KMS-11 (cell line): ENCODE results near the gene DAB2IP.

Experiments used
- H2AFZ ChIP-seq: fragments of 200-600 bp; sonication (generic); 2 replicates; pipeline ENCODE4 v1.6.1; 2016; ENCODE audit warnings: antibody characterized with exemption, mixed run types, low read depth
- H3K27ac ChIP-seq: fragments of 200-600 bp; sonication (generic); 2 replicates; pipeline ENCODE4 v1.6.1; 2016; ENCODE audit warnings: mild to moderate bottlenecking, mixed run types
- H3K27me3 ChIP-seq: fragments of 200-600 bp; sonication (generic); 2 replicates; pipeline ENCODE4 v1.6.1; 2017; ENCODE audit warnings: mild to moderate bottlenecking, low read depth, mixed run types, moderate library complexity; ENCODE audit not compliant: insufficient read depth
- H3K36me3 ChIP-seq: fragments of 200-600 bp; sonication (generic); 2 replicates; pipeline ENCODE4 v1.6.1; 2017; ENCODE audit warnings: mild to moderate bottlenecking, mixed run types; ENCODE audit not compliant: insufficient read depth
- H3K4me1 ChIP-seq: fragments of 200-600 bp; sonication (generic); 2 replicates; pipeline ENCODE4 v1.6.1; 2016; ENCODE audit warnings: mild to moderate bottlenecking, low read depth, mixed run types; ENCODE audit not compliant: poor library complexity, severe bottlenecking
- H3K4me2 ChIP-seq: fragments of 200-600 bp; sonication (generic); 2 replicates; pipeline ENCODE4 v1.7.0; 2016; ENCODE audit warnings: mild to moderate bottlenecking, mixed run types
- H3K4me3 ChIP-seq: fragments of 200-600 bp; sonication (generic); IDR thresholded peaks from 2 replicates; pipeline ENCODE4 v1.6.1; 2017; ENCODE audit warnings: low read depth, low read length, mixed read lengths; ENCODE audit not compliant: insufficient read depth
- H3K79me2 ChIP-seq: fragments of 200-600 bp; sonication (generic); 2 replicates; pipeline ENCODE4 v1.6.1; 2016; ENCODE audit warnings: low read depth, mixed run types; ENCODE audit not compliant: insufficient read depth
- H3K9ac ChIP-seq: fragments of 200-600 bp; sonication (generic); 2 replicates; pipeline ENCODE4 v1.6.1; 2016; ENCODE audit warnings: mild to moderate bottlenecking, mixed run types
- H4K20me1 ChIP-seq: fragments of 200-600 bp; sonication (generic); 2 replicates; pipeline ENCODE4 v1.6.1; 2016; ENCODE audit warnings: mild to moderate bottlenecking, mixed run types; ENCODE audit not compliant: insufficient read depth
- CTCF ChIP-seq: fragments of 200-600 bp; sonication (generic); conservative IDR thresholded peaks from 2 replicates; pipeline ENCODE4 v1.6.1; 2017; ENCODE audit warnings: low read depth, mild to moderate bottlenecking, antibody characterized with exemption, low read length, moderate library complexity, mixed read lengths

DAB2IP gene

GRCh38 chr9:121767171-121767769 lies 115.8 kb downstream of the DAB2IP start:
- Histone ChIP-seq H2AFZ (no peak overlapping the region), H3K9ac (no peak overlapping the region), H3K36me3 (no peaks in the 10 kb centered on the region), H3K27ac (no peak overlapping the region), H4K20me1 (no peaks in the 10 kb centered on the region), H3K27me3 (no peaks in the 10 kb centered on the region), H3K4me2 (no peak overlapping the region), H3K4me3 (no peak overlapping the region), H3K79me2 (no peaks in the 10 kb centered on the region), H3K4me1 (no peaks in the 10 kb centered on the region)
- no peak for TF ChIP-seq CTCF

- Histone ChIP-seq H3K4me2 (no peak overlapping the region), H3K79me2 (no peaks in the 10 kb centered on the region), H3K27ac (no peak overlapping the region), H3K27me3 (no peaks in the 10 kb centered on the region), H3K4me1 (no peaks in the 10 kb centered on the region), H3K9ac (no peak overlapping the region), H4K20me1 (no peaks in the 10 kb centered on the region), H2AFZ (no peak overlapping the region), H3K36me3 (no peaks in the 10 kb centered on the region), H3K4me3 (no peak overlapping the region)
- no peak for TF ChIP-seq CTCF
Observed at GRCh38 chr9:121768416-121769015, 117.1 kb downstream of the DAB2IP start.

GRCh38 chr9:121769939-121770338 lies 118.5 kb downstream of the DAB2IP start:
- no peak overlapping the region for H3K4me2 ChIP-seq
- no peak overlapping the region for H3K27ac ChIP-seq
- H2AFZ ChIP-seq: no peak overlapping the region
- no peaks in the 10 kb centered on the region for H3K36me3 ChIP-seq
- no peak for TF ChIP-seq CTCF
- H4K20me1 ChIP-seq: no peaks in the 10 kb centered on the region
- H3K27me3 ChIP-seq: no peaks in the 10 kb centered on the region
- no peaks in the 10 kb centered on the region for H3K4me1 ChIP-seq
- no peak overlapping the region for H3K4me3 ChIP-seq
- no peaks in the 10 kb centered on the region for H3K79me2 ChIP-seq
- H3K9ac ChIP-seq: no peak overlapping the region

GRCh38 chr9:121770415-121771273 lies 119.2 kb downstream of the DAB2IP start:
- no peak overlapping the region for H3K27ac ChIP-seq
- H3K9ac ChIP-seq: no peak overlapping the region
- H3K36me3 ChIP-seq: no peaks in the 10 kb centered on the region
- no peaks in the 10 kb centered on the region for H3K27me3 ChIP-seq
- no peak overlapping the region for H3K4me3 ChIP-seq
- no peaks in the 10 kb centered on the region for H3K79me2 ChIP-seq
- no peak overlapping the region for H3K4me2 ChIP-seq
- H4K20me1 ChIP-seq: no peaks in the 10 kb centered on the region
- H3K4me1 ChIP-seq: no peaks in the 10 kb centered on the region
- H2AFZ ChIP-seq: no peak overlapping the region
- TF ChIP-seq CTCF: no peak
